ENCODE measurements around the gene MTAP. TPM values are rescaled to one million over a fixed set of nuclear protein-coding genes. Genes with fewer than 3 reads are reported as not detected.

The MTAP gene
- total RNA-seq, 1 experiment from 2014 or later, result not detected

- DNase-seq (ENCODE audit: unreplicated experiment), result no peak
- Mint-ChIP-seq H3K27me3 (ENCODE audit: insufficient read depth, unreplicated experiment) (no peaks in the 10 kb centered on the region), H3K36me3 (ENCODE audit: insufficient read depth, unreplicated experiment) (no peaks in the 10 kb centered on the region), H3K9me3 (ENCODE audit: unreplicated experiment) (no peaks in the 10 kb centered on the region), H3K4me3 (ENCODE audit: unreplicated experiment) (no peak overlapping the region), H3K27ac (ENCODE audit: low read depth, unreplicated experiment) (no peak overlapping the region), H3K4me1 (ENCODE audit: insufficient read depth, unreplicated experiment) (no peaks in the 10 kb centered on the region)
- intact Hi-C loops (cut with micrococcal nuclease), result no loop called here
- no TSS peak for BruUV-seq (replicated peaks)
- POLR2A ChIA-PET, result no interaction called here
- CTCF ChIA-PET, result no interaction called here
- TF ChIP-seq CTCF (IDR thresholded peaks at IDR 0.05; ENCODE audit: unreplicated experiment), result no peak
Measured at GRCh38 chr9:21927752-21928151, 125.3 kb downstream of the MTAP start.

GRCh38 chr9:21931428-21931827 lies 129.0 kb downstream of the MTAP start:
- no peak for TF ChIP-seq CTCF (IDR thresholded peaks at IDR 0.05; ENCODE audit: unreplicated experiment)
- intact Hi-C loops (cut with micrococcal nuclease), result no loop called here
- ChIA-PET CTCF (no interaction called here), POLR2A (no interaction called here)
- Mint-ChIP-seq H3K4me1 (ENCODE audit: insufficient read depth, unreplicated experiment) (no peaks in the 10 kb centered on the region), H3K27ac (ENCODE audit: low read depth, unreplicated experiment) (no peak overlapping the region), H3K36me3 (ENCODE audit: insufficient read depth, unreplicated experiment) (no peaks in the 10 kb centered on the region), H3K4me3 (ENCODE audit: unreplicated experiment) (no peak overlapping the region), H3K27me3 (ENCODE audit: insufficient read depth, unreplicated experiment) (no peaks in the 10 kb centered on the region), H3K9me3 (ENCODE audit: unreplicated experiment) (no peaks in the 10 kb centered on the region)
- DNase-seq (ENCODE audit: unreplicated experiment), result no peak
- BruUV-seq (replicated peaks), result no TSS peak

- intact Hi-C loops (cut with micrococcal nuclease), result no loop called here
- Mint-ChIP-seq H3K27me3 (ENCODE audit: insufficient read depth, unreplicated experiment) (no peaks in the 10 kb centered on the region), H3K27ac (ENCODE audit: low read depth, unreplicated experiment) (no peak overlapping the region), H3K36me3 (ENCODE audit: insufficient read depth, unreplicated experiment) (no peaks in the 10 kb centered on the region), H3K9me3 (ENCODE audit: unreplicated experiment) (no peaks in the 10 kb centered on the region), H3K4me1 (ENCODE audit: insufficient read depth, unreplicated experiment) (no peaks in the 10 kb centered on the region), H3K4me3 (ENCODE audit: unreplicated experiment) (no peak overlapping the region)
- BruUV-seq (replicated peaks), result no TSS peak
- CTCF ChIA-PET, result no interaction called here
- POLR2A ChIA-PET, result no interaction called here
- no peak for TF ChIP-seq CTCF (IDR thresholded peaks at IDR 0.05; ENCODE audit: unreplicated experiment)
- no peak for DNase-seq (ENCODE audit: unreplicated experiment)
Measured at GRCh38 chr9:21933281-21933680, 130.8 kb downstream of the MTAP start.

- no peak overlapping the region for H3K27ac Mint-ChIP-seq (ENCODE audit: low read depth, unreplicated experiment)
- BruUV-seq (replicated peaks), result no TSS peak
- no peaks in the 10 kb centered on the region for H3K36me3 Mint-ChIP-seq (ENCODE audit: insufficient read depth, unreplicated experiment)
- no peaks in the 10 kb centered on the region for H3K9me3 Mint-ChIP-seq (ENCODE audit: unreplicated experiment)
- intact Hi-C loops (cut with micrococcal nuclease), result no loop called here
- no peak for DNase-seq (ENCODE audit: unreplicated experiment)
- no peaks in the 10 kb centered on the region for H3K27me3 Mint-ChIP-seq (ENCODE audit: insufficient read depth, unreplicated experiment)
- ChIA-PET CTCF (no interaction called here), POLR2A (no interaction called here)
- no peak overlapping the region for H3K4me3 Mint-ChIP-seq (ENCODE audit: unreplicated experiment)
- H3K4me1 Mint-ChIP-seq (ENCODE audit: insufficient read depth, unreplicated experiment), result no peaks in the 10 kb centered on the region
- no peak for TF ChIP-seq CTCF (IDR thresholded peaks at IDR 0.05; ENCODE audit: unreplicated experiment)
Measured at GRCh38 chr9:21933865-21934264, 131.4 kb downstream of the MTAP start.

Data from MCF 10A (cell line).